Measurements from ENCODE around the gene NDUFAF2. TPM values are rescaled to one million over a fixed set of nuclear protein-coding genes. Genes with fewer than 3 reads are reported as not detected.

Gene NDUFAF2, protein sequence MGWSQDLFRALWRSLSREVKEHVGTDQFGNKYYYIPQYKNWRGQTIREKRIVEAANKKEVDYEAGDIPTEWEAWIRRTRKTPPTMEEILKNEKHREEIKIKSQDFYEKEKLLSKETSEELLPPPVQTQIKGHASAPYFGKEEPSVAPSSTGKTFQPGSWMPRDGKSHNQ
- 10 to 100 TPM; 16.0 to 24.1 (median 20.2) TPM for total RNA-seq

DNA sequence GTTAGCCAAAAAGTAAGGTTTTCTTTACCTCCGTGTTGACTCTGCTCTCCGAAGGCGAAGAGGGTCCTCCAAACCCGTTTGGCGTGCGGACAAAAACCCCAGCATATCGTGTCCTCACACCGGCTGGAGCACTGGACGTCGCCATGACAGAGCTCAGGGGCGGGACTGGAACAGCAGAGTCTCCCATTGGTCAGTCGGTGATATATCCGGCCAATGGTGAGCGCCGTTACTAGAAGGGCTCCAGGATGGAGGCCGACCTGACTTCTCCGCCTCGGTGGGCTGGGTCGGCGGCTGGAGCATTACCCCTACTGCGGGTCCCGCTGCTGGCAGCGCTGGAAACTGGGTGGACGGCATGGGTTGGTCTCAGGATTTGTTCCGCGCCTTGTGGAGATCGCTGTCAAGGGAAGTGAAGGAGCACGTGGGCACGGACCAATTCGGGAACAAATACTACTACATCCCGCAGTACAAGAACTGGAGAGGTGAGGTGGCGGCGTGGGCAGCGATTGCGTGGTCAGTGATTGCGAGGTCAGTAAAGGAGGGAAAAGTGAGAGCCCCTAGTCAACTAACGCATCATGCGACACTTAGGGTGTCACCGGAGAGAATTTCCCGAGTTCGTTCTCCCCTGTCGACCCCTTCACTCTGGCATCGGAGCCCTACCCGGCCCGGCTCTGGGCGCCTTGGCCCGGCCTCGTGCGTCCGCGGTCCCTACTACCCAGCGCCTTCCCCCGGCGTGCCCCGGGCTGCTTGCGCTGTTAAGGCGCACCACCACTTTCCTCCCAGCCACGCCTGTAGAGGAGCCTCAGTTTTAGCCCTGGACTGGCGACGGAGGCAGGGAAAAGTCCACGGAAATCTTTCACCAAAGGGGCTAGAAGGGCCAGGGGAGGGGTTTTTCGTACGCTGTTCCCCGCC is at the start of gene NDUFAF2, which contains the start of gene ERCC8:
NDUFAF2 (plus strand) TSS at position 302 of the 909 bp plus-strand sequence; CDS start at position 353, 51 bp downstream.
ERCC8 (minus strand) TSS at position 167 of the 909 bp plus-strand sequence; CDS start at position 105, 62 bp downstream.
- intact Hi-C loops (cut with DNase I): no loop called here
- Histone ChIP-seq H3K36me3 (no peaks in the 10 kb centered on the region), H3K27ac (peak within 1 kb of the TSS; percentile 56 to 69 (median 63)), H3K9me3 (no peaks in the 10 kb centered on the region), H3K4me3 (replicated peaks in 1 of 3) (peak within 1 kb of the TSS; percentile 1 to 54 (median 43)), H3K4me1 (peaks cover 7 to 16% of the 10 kb centered on the region in 2 donors), H3K27me3 (no peaks in the 10 kb centered on the region)
- TF ChIP-seq, protein P1, sequence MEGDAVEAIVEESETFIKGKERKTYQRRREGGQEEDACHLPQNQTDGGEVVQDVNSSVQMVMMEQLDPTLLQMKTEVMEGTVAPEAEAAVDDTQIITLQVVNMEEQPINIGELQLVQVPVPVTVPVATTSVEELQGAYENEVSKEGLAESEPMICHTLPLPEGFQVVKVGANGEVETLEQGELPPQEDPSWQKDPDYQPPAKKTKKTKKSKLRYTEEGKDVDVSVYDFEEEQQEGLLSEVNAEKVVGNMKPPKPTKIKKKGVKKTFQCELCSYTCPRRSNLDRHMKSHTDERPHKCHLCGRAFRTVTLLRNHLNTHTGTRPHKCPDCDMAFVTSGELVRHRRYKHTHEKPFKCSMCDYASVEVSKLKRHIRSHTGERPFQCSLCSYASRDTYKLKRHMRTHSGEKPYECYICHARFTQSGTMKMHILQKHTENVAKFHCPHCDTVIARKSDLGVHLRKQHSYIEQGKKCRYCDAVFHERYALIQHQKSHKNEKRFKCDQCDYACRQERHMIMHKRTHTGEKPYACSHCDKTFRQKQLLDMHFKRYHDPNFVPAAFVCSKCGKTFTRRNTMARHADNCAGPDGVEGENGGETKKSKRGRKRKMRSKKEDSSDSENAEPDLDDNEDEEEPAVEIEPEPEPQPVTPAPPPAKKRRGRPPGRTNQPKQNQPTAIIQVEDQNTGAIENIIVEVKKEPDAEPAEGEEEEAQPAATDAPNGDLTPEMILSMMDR (IDR thresholded peaks at IDR 0.05): no peak
- peak in 1 of 2 donors; percentile 81 for TF ChIP-seq POLR2A (IDR thresholded peaks at IDR 0.05)
- peak; percentile 90 to 91 for DNase-seq
- WGBS, 2 donors: 0 to 5% methylated on average over 43 to 56 of the region's 64 CpGs

DNA sequence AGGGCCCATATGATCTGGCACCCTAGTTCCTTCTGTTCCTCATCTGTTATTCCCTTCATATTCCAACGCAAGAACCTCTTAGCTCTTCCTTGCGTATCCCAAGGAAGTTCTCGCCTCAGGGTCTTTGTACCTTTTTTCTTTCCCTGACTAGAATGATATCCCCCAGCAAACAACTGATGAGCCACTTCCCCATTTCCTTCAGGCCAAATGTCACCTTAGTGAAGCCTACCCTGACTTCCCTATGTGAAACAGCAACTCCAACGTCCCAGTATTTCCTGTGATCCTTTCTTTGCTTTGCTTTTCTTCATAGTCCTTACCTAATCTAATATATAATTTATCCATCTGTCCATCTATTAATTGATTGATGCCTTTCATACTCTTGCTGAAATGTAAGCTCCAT is 48.0 kb upstream of the NDUFAF2 start:
- peaks cover 8 to 9% of the 10 kb centered on the region in 2 donors for H3K4me1 ChIP-seq
- H3K36me3 ChIP-seq: no peaks in the 10 kb centered on the region
- TF ChIP-seq POLR2A (IDR thresholded peaks at IDR 0.05): no peak
- TF ChIP-seq, protein P1 (IDR thresholded peaks at IDR 0.05): no peak

DNA sequence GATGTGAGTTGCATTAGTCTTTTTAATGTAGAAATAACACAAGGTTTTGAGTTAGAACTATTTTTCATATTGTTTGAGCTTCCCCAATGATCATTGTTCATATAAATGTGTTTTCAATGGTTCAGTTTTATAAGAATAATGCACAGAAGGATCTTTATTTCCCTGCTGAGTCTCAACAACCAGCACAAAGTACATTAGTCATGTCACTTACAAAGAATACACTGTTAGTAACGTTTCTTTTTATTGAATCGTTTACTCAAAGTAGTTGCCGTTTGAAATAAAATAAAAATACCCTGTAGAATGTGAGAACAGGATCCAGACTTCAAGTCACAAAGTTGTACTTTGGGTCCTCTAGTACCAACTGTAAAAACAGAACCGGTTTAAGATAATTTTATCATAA is 41.6 kb upstream of the NDUFAF2 start:
- no peak for DNase-seq
- Histone ChIP-seq H3K27ac (no peak overlapping the region), H3K4me3 (replicated peaks in 1 of 3) (no peak overlapping the region), H3K27me3 (no peaks in the 10 kb centered on the region), H3K9me3 (no peaks in the 10 kb centered on the region), H3K36me3 (no peaks in the 10 kb centered on the region), H3K4me1 (peaks cover 8 to 9% of the 10 kb centered on the region in 2 donors)
- TF ChIP-seq, protein P1 (IDR thresholded peaks at IDR 0.05): no peak
- no peak for TF ChIP-seq POLR2A (IDR thresholded peaks at IDR 0.05)
- intact Hi-C loops (cut with DNase I): no loop called here
- WGBS, 2 donors: 82 to 85% methylated on average over 4 of the region's 4 CpGs

More for the DNA sequence above, 48.0 kb upstream of the NDUFAF2 start:
- DNase-seq: no peak
- no peaks in the 10 kb centered on the region for H3K9me3 ChIP-seq
- no peaks in the 10 kb centered on the region for H3K27me3 ChIP-seq
- 93 to 96% methylated on average over 4 of the region's 4 CpGs for WGBS, 2 donors
- H3K4me3 ChIP-seq (replicated peaks in 1 of 3): no peak overlapping the region
- no peak overlapping the region for H3K27ac ChIP-seq
- intact Hi-C loops (cut with DNase I): no loop called here

DNA sequence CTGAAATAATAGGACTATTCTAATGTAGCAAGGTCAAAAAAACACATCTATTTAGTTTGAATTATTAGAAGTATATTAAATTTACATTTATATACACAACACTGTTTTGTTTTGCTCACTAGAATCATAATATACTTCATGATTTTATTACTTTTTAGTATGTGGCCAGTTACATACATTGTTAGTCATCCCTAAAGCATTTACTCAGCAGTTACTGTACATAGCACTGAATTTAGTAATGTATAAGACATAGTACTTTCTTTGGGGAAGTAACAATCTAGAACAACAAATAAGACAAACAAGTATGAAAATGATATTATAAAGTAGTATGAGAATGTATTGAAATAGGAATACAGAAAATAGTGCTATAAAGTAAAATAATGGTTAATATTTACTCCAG is 28.4 kb upstream of the NDUFAF2 start:
- Histone ChIP-seq H3K27ac (no peak overlapping the region), H3K36me3 (peaks cover 0 to 4% of the 10 kb centered on the region in 2 donors), H3K9me3 (no peaks in the 10 kb centered on the region), H3K4me3 (replicated peaks in 1 of 3) (no peak overlapping the region), H3K4me1 (no peaks in the 10 kb centered on the region), H3K27me3 (no peaks in the 10 kb centered on the region)
- intact Hi-C loops (cut with DNase I): no loop called here
- no peak for TF ChIP-seq POLR2A (IDR thresholded peaks at IDR 0.05)
- TF ChIP-seq, protein P1 (IDR thresholded peaks at IDR 0.05): no peak
- DNase-seq: no peak

DNA sequence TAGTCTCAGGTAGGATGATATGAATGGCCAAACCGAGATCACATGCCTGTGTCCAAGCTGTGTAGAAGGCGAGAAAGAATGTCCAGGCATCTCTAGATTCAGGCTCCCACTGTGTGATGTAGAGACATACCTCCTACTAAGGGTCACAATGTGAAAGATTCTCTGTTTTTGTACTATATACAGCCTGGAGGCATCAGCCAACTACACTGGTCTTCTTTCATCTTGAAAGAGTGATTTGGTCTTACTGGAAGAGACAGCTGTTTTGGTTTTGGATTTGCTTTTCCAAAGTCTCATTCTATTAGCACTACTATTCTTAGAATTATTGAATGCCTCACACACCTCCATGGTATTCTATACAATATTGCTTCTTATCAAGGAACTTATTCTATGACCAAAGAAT is 26.5 kb upstream of the NDUFAF2 start:
- H3K9me3 ChIP-seq: no peaks in the 10 kb centered on the region
- no peak for DNase-seq
- peaks cover 0 to 4% of the 10 kb centered on the region in 2 donors for H3K36me3 ChIP-seq
- no peak for TF ChIP-seq POLR2A (IDR thresholded peaks at IDR 0.05)
- TF ChIP-seq, protein P1 (IDR thresholded peaks at IDR 0.05): no peak
- intact Hi-C loops (cut with DNase I): no loop called here
- no peak overlapping the region for H3K4me3 ChIP-seq (replicated peaks in 1 of 3)
- no peaks in the 10 kb centered on the region for H3K4me1 ChIP-seq
- 94 to 98% methylated on average over 2 of the region's 2 CpGs for WGBS, 2 donors
- no peaks in the 10 kb centered on the region for H3K27me3 ChIP-seq
- no peak overlapping the region for H3K27ac ChIP-seq

All from thyroid gland (tissue), 4 donors.